OCI-LY1 (cell line): ENCODE results near the gene TMEM53.

Experiments used
- H2AFZ ChIP-seq: fragments of 200-600 bp; sonication (generic), shearing (Covaris generic); 2 replicates; pipeline ENCODE4 v1.6.0; 2014; ENCODE audit warnings: antibody characterized with exemption, mild to moderate bottlenecking, low read length
- H3F3A ChIP-seq: fragments of 200-600 bp; sonication (generic), shearing (Covaris generic); 2 replicates; pipeline ENCODE4 v1.6.0; 2014; ENCODE audit warnings: mild to moderate bottlenecking, antibody characterized with exemption, low read length, moderate library complexity; ENCODE audit not compliant: insufficient read depth
- H3K27ac ChIP-seq: fragments of 200-600 bp; sonication (generic); 2 replicates; pipeline ENCODE4 v1.5.1; 2014; ENCODE audit warnings: low read length, mixed run types, mild to moderate bottlenecking, low read depth; ENCODE audit not compliant: poor library complexity, severe bottlenecking
- H3K27me3 ChIP-seq: fragments of 200-600 bp; sonication (generic); 2 replicates; pipeline ENCODE4 v1.6.0; 2014; ENCODE audit warnings: antibody characterized with exemption, mild to moderate bottlenecking, low read length, moderate library complexity; ENCODE audit not compliant: insufficient read depth
- H3K36me3 ChIP-seq: fragments of 200-600 bp; sonication (generic); 2 replicates; pipeline ENCODE4 v1.6.1; 2014; ENCODE audit warnings: mild to moderate bottlenecking, antibody characterized with exemption, low read length, moderate library complexity, mixed read lengths; ENCODE audit not compliant: insufficient read depth
- H3K4me1 ChIP-seq: fragments of 200-600 bp; sonication (generic); 2 replicates; pipeline ENCODE4 v1.5.1; 2014; ENCODE audit warnings: mild to moderate bottlenecking, low read length, moderate library complexity; ENCODE audit not compliant: insufficient read depth, severe bottlenecking
- H3K4me2 ChIP-seq: fragments of 200-600 bp; sonication (generic), shearing (Covaris generic); 2 replicates; pipeline ENCODE4 v1.6.1; 2014; ENCODE audit warnings: low read length
- H3K4me3 ChIP-seq: fragments of 200-600 bp; sonication (generic); 2 replicates; pipeline ENCODE4 v1.5.1; 2014; ENCODE audit warnings: low read length, low read depth, mild to moderate bottlenecking, mixed read lengths; ENCODE audit not compliant: poor library complexity, severe bottlenecking
- H3K79me2 ChIP-seq: fragments of 200-600 bp; shearing (Covaris generic); 2 replicates; pipeline ENCODE4 v1.6.1; 2016; ENCODE audit warnings: mixed run types, low read length, mixed read lengths; ENCODE audit not compliant: insufficient read depth
- H3K9ac ChIP-seq: fragments of 200-600 bp; sonication (generic), shearing (Covaris generic); 2 replicates; pipeline ENCODE4 v1.6.1; 2014; ENCODE audit warnings: mild to moderate bottlenecking, low read length, mixed read lengths
- H3K9me2 ChIP-seq: fragments of 200-600 bp; sonication (generic), shearing (Covaris generic); 2 replicates; pipeline ENCODE4 v1.6.1; 2014; ENCODE audit warnings: low read depth, mild to moderate bottlenecking, low read length, mixed read lengths
- H3K9me3 ChIP-seq: fragments of 200-600 bp; shearing (Covaris generic); 2 replicates; pipeline ENCODE4 v1.6.1; 2014; ENCODE audit warnings: low read length, mixed read lengths
- H4K20me1 ChIP-seq: fragments of 200-600 bp; sonication (generic), shearing (Covaris generic); 2 replicates; pipeline ENCODE4 v1.6.0; 2016; ENCODE audit warnings: mild to moderate bottlenecking, low read length; ENCODE audit not compliant: insufficient read depth
- CTCF ChIP-seq: fragments of 200-600 bp; sonication (generic), shearing (Covaris generic); IDR thresholded peaks from 2 replicates; pipeline ENCODE4 v1.5.1; 2017; ENCODE audit warnings: mild to moderate bottlenecking, antibody characterized with exemption, low read length, moderate library complexity, mixed read lengths
- EZH2 ChIP-seq: fragments of 200-600 bp; sonication (generic), shearing (Covaris generic); IDR thresholded peaks from 2 replicates; pipeline ENCODE4 v1.8.0; 2017; ENCODE audit warnings: borderline replicate concordance, mixed run types, mild to moderate bottlenecking, antibody characterized with exemption, low read length, moderate library complexity, mixed read lengths

Gene TMEM53

GRCh38 chr1:44646261-44647110, 27.8 kb downstream of the TMEM53 start:
- Histone ChIP-seq H3K9me3 (no peaks in the 10 kb centered on the region), H3K9ac (no peak overlapping the region), H4K20me1 (no peaks in the 10 kb centered on the region), H3F3A (no peaks in the 10 kb centered on the region), H3K4me1 (no peaks in the 10 kb centered on the region), H3K4me2 (no peak overlapping the region), H2AFZ (no peak overlapping the region), H3K4me3 (no peak overlapping the region), H3K9me2 (no peaks in the 10 kb centered on the region), H3K36me3 (peaks cover 95% of the 10 kb centered on the region), H3K27ac (no peak overlapping the region), H3K79me2 (no peaks in the 10 kb centered on the region), H3K27me3 (no peaks in the 10 kb centered on the region)
- TF ChIP-seq EZH2 (no peak), CTCF (no peak)

GRCh38 chr1:44645476-44646244, 28.6 kb downstream of the TMEM53 start:
- Histone ChIP-seq H3K4me1 (no peaks in the 10 kb centered on the region), H3K9me2 (no peaks in the 10 kb centered on the region), H3F3A (no peaks in the 10 kb centered on the region), H3K27ac (no peak overlapping the region), H3K4me2 (no peak overlapping the region), H3K27me3 (no peaks in the 10 kb centered on the region), H3K9ac (no peak overlapping the region), H3K9me3 (no peaks in the 10 kb centered on the region), H3K79me2 (no peaks in the 10 kb centered on the region), H2AFZ (no peak overlapping the region), H3K36me3 (peaks cover 95% of the 10 kb centered on the region), H4K20me1 (no peaks in the 10 kb centered on the region), H3K4me3 (no peak overlapping the region)
- TF ChIP-seq EZH2 = no peak
- no peak for TF ChIP-seq CTCF

GRCh38 chr1:44644806-44645205, 29.5 kb downstream of the TMEM53 start:
- H2AFZ ChIP-seq = no peak overlapping the region
- no peaks in the 10 kb centered on the region for H3K79me2 ChIP-seq
- no peak overlapping the region for H3K4me2 ChIP-seq
- no peak for TF ChIP-seq CTCF
- TF ChIP-seq EZH2 = no peak
- H4K20me1 ChIP-seq = no peaks in the 10 kb centered on the region
- H3F3A ChIP-seq = no peaks in the 10 kb centered on the region
- no peak overlapping the region for H3K9ac ChIP-seq
- no peaks in the 10 kb centered on the region for H3K9me3 ChIP-seq
- H3K9me2 ChIP-seq = no peaks in the 10 kb centered on the region
- H3K27me3 ChIP-seq = no peaks in the 10 kb centered on the region
- H3K4me3 ChIP-seq = no peak overlapping the region
- no peak overlapping the region for H3K27ac ChIP-seq
- no peaks in the 10 kb centered on the region for H3K4me1 ChIP-seq
- peaks cover 94% of the 10 kb centered on the region for H3K36me3 ChIP-seq
